ENCODE results near the gene HACD2.

The HACD2 gene

DNA sequence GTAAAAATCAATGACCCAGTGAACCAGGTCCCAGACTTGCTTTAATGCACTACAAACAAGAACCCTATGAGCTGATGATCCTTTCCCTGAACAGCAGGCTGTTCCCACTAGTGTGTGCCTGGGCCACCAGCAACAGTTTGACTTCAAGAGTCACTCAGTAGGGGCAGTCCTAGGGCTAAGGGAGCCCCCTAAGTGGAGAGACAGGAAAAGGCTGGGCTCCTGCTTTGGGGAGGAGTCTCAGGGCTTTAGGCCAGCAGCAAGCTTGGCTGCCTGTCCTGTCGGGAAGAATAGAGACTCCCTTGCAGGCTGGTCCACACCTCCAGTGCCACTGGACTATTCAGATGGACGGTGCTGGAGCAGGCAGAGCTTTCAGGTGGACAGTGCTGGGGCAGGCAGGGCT lies 106.5 kb downstream of the HACD2 start:
- no peak for DNase-seq (ENCODE audit: low read depth)
- H3K4me3 ChIP-seq (ENCODE audit: low read depth, low read length) = no peak overlapping the region
- TF ChIP-seq, protein P1, sequence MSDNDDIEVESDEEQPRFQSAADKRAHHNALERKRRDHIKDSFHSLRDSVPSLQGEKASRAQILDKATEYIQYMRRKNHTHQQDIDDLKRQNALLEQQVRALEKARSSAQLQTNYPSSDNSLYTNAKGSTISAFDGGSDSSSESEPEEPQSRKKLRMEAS (IDR thresholded peaks at IDR 0.05; ENCODE audit: low read depth, low read length) = no peak

DNA sequence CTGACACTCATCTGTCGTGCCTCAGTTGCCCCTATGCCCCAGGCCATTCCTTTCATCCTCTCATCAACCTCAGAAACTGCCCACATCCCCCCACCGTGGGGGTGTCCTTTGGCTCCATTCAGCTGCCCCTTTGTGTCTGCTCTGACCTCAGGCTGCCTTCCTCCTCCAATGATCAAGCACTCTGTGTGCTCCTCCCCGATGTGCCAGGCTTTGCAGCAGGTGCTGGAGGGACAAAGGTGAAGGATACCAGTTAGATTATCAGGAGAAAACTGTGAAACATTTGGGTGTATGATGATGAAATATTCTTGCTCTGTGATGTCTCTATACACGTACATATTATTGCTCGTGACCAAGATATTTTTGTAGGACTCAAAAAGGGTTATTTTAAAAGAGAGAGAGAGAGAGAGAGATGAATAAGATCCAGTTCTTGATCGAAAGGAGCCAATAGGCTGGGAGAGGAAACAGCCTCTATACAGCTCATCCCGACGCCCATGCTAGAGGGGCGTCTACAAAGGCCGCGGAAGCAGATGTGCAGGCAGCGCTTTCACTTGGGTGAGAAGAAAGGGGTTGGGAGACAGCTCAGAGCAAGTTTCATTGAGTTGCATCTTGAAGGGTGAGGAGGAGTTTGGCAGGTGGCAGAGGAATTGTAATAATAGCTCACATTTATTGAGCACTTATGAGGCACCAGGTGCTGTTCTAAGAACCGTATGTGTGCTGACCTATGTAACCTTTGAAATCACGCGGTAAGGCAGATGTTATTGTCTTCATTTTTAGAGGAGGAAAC lies 107.7 kb downstream of the HACD2 start:
- no peak overlapping the region for H3K4me3 ChIP-seq (ENCODE audit: low read depth, low read length)
- TF ChIP-seq, protein P2, sequence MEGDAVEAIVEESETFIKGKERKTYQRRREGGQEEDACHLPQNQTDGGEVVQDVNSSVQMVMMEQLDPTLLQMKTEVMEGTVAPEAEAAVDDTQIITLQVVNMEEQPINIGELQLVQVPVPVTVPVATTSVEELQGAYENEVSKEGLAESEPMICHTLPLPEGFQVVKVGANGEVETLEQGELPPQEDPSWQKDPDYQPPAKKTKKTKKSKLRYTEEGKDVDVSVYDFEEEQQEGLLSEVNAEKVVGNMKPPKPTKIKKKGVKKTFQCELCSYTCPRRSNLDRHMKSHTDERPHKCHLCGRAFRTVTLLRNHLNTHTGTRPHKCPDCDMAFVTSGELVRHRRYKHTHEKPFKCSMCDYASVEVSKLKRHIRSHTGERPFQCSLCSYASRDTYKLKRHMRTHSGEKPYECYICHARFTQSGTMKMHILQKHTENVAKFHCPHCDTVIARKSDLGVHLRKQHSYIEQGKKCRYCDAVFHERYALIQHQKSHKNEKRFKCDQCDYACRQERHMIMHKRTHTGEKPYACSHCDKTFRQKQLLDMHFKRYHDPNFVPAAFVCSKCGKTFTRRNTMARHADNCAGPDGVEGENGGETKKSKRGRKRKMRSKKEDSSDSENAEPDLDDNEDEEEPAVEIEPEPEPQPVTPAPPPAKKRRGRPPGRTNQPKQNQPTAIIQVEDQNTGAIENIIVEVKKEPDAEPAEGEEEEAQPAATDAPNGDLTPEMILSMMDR (IDR thresholded peaks at IDR 0.05; ENCODE audit: low read depth, low read length) = no peak
- TF ChIP-seq, protein P1 (IDR thresholded peaks at IDR 0.05; ENCODE audit: low read depth, low read length) = no peak
- TF ChIP-seq POLR2A (IDR thresholded peaks at IDR 0.05; ENCODE audit: extremely low read depth, insufficient read length) (no peak), MYC (IDR thresholded peaks at IDR 0.05; ENCODE audit: low read depth, low read length) (no peak)
- no peak for DNase-seq (ENCODE audit: low read depth)

DNA sequence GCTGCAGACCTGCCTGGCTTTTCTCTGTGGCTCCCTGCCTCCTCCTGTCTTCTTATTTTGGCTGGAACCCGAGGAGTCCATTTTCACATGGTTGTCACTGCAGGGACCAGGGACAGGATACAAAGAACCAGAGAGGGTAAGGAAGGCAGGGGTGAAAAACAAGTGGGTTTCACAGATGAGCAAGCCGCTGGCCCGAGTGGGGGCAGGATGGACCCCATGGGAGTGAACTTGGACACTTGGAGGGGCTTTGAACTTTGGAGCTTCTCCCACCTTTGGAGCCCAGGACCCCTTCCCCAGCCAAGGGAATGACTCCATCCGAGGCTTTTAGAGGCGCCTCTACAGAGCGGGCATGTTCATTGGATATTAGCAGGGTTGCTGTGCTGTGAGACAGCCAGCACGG lies 109.1 kb downstream of the HACD2 start:
- no peak for DNase-seq (ENCODE audit: low read depth)
- TF ChIP-seq, protein P1 (IDR thresholded peaks at IDR 0.05; ENCODE audit: low read depth, low read length) = no peak
- TF ChIP-seq POLR2A (IDR thresholded peaks at IDR 0.05; ENCODE audit: extremely low read depth, insufficient read length) = no peak
- TF ChIP-seq, protein P2 (IDR thresholded peaks at IDR 0.05; ENCODE audit: low read depth, low read length) = no peak
- no peak for TF ChIP-seq MYC (IDR thresholded peaks at IDR 0.05; ENCODE audit: low read depth, low read length)
- H3K4me3 ChIP-seq (ENCODE audit: low read depth, low read length) = no peak overlapping the region

DNA sequence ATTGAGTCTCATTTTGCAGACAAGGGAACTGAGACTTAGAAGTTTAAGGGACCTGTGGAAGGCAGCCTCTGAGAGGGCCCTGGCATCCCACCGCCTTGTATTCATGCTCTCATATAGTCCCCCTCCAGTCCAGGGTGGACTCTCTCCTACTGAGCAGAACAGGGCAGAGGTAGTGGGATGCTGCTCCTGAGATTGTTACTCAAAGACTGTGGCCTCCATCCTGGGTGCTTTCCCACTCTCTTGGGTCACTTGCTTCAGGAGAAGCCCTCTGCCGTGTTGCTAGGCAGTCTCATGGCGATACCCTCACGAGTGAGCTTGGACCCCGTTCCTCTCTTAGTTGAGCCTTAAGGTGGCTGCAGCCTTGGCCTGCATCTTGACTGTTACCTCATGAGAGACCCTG lies 113.7 kb downstream of the HACD2 start:
- H3K4me3 ChIP-seq (ENCODE audit: low read depth, low read length) = no peak overlapping the region
- TF ChIP-seq, protein P2 (IDR thresholded peaks at IDR 0.05; ENCODE audit: low read depth, low read length) = no peak
- TF ChIP-seq, protein P1 (IDR thresholded peaks at IDR 0.05; ENCODE audit: low read depth, low read length) = no peak
- TF ChIP-seq MYC (IDR thresholded peaks at IDR 0.05; ENCODE audit: low read depth, low read length) = no peak
- no peak for TF ChIP-seq POLR2A (IDR thresholded peaks at IDR 0.05; ENCODE audit: extremely low read depth, insufficient read length)
- DNase-seq (ENCODE audit: low read depth) = no peak

DNA sequence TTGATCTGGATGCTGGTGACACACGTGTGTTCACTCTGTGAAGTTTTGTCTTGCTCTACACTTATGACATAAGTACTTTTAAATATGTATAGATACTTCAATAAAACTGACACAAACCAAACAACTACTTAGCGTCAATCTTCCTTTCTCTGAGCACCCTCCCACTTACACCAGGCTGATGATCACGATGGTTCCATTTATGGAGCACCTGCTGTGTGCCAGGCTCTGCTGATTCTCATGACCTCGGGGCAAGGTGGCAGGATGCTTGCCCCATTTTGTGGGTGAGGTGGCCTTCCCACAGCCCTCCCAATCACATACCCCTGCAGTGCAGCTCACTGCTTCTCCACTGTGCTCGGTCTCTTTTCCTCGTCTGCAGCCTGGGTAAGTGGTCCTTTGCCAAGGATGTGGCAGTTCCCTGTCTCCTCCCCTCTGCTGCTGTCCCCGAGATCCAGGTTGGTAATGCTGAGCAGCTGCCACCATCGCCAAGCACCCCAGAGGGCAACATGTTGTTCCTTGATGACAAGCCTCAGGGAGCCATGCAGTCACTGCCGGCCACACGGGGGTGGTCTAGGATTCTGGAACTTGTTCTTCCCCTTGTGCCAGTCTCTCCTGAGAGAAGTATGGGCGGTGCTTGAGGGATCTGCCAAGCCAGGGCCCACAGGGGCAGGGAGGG lies 115.4 kb downstream of the HACD2 start:
- TF ChIP-seq POLR2A (IDR thresholded peaks at IDR 0.05; ENCODE audit: extremely low read depth, insufficient read length) (no peak), MYC (IDR thresholded peaks at IDR 0.05; ENCODE audit: low read depth, low read length) (no peak)
- TF ChIP-seq, protein P2 (IDR thresholded peaks at IDR 0.05; ENCODE audit: low read depth, low read length) = no peak
- TF ChIP-seq, protein P1 (IDR thresholded peaks at IDR 0.05; ENCODE audit: low read depth, low read length) = no peak
- DNase-seq (ENCODE audit: low read depth) = no peak
- no peak overlapping the region for H3K4me3 ChIP-seq (ENCODE audit: low read depth, low read length)

DNA sequence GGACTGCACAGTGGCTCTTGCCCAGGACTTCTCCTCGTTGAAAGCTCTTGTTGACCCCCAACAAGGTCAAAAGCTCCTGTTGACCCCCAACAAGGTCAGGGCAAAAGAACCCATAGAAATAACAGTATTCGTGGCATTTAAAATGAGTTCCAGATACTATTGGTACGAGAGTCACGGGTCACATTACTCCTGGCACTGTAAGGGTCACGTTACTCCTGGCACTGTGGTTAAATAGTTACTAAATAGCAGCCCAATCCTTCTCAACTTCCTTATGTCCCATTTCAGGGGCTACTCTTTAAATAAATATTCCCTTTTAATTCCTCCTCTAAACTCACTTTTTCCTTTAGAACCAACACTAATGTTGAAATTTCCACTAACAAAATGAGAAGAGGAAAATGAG lies 117.8 kb downstream of the HACD2 start:
- DNase-seq (ENCODE audit: low read depth) = no peak
- TF ChIP-seq MYC (IDR thresholded peaks at IDR 0.05; ENCODE audit: low read depth, low read length) (no peak), POLR2A (IDR thresholded peaks at IDR 0.05; ENCODE audit: extremely low read depth, insufficient read length) (no peak)
- TF ChIP-seq, protein P1 (IDR thresholded peaks at IDR 0.05; ENCODE audit: low read depth, low read length) = no peak
- TF ChIP-seq, protein P2 (IDR thresholded peaks at IDR 0.05; ENCODE audit: low read depth, low read length) = no peak
- H3K4me3 ChIP-seq (ENCODE audit: low read depth, low read length) = no peak overlapping the region
